Loucy (cell line): ENCODE measurements around the gene SEMA3A.

ENCODE experiments used
- H2AFZ ChIP-seq: fragments of 200-600 bp; sonication (generic); 2 replicates; pipeline ENCODE4 v1.6.0; 2016; ENCODE audit warnings: antibody characterized with exemption, mild to moderate bottlenecking, low read length, moderate library complexity
- H3F3A ChIP-seq: fragments of 200-600 bp; 2 replicates; pipeline ENCODE4 v1.6.0; 2016; ENCODE audit warnings: antibody characterized with exemption, low read depth, mild to moderate bottlenecking
- H3K27me3 ChIP-seq: fragments of 200-600 bp; sonication (generic); 2 replicates; pipeline ENCODE4 v1.6.1; 2014; ENCODE audit warnings: low read length, mild to moderate bottlenecking; ENCODE audit not compliant: insufficient read depth, poor library complexity, severe bottlenecking
- H3K36me3 ChIP-seq: fragments of 200-600 bp; sonication (generic); 2 replicates; pipeline ENCODE4 v1.6.1; 2016; ENCODE audit warnings: low read length; ENCODE audit not compliant: insufficient read depth
- H3K4me1 ChIP-seq: fragments of 200-600 bp; sonication (generic); 2 replicates; pipeline ENCODE4 v1.5.1; 2014; ENCODE audit warnings: low read length, mild to moderate bottlenecking; ENCODE audit not compliant: insufficient read depth, poor library complexity, severe bottlenecking
- H3K4me2 ChIP-seq: fragments of 200-600 bp; sonication (generic); 2 replicates; pipeline ENCODE4 v1.6.0; 2014; ENCODE audit warnings: antibody characterized with exemption, low read length, low read depth, mild to moderate bottlenecking; ENCODE audit not compliant: poor library complexity, severe bottlenecking
- H3K4me3 ChIP-seq: fragments of 200-600 bp; sonication (generic); 2 replicates; pipeline ENCODE4 v1.5.1; 2014; ENCODE audit warnings: low read length, mild to moderate bottlenecking, mixed read lengths; ENCODE audit not compliant: poor library complexity, severe bottlenecking
- H3K79me2 ChIP-seq: fragments of 200-600 bp; sonication (generic); 2 replicates; pipeline ENCODE4 v1.6.1; 2014; ENCODE audit warnings: low read length; ENCODE audit not compliant: insufficient read depth
- H3K9ac ChIP-seq: fragments of 200-600 bp; sonication (generic); 2 replicates; pipeline ENCODE4 v1.6.0; 2014; ENCODE audit warnings: mild to moderate bottlenecking, low read depth, low read length, moderate library complexity; ENCODE audit not compliant: poor library complexity, severe bottlenecking
- H3K9me2 ChIP-seq: fragments of 200-600 bp; sonication (generic); replicated peaks from 2 replicates; pipeline ENCODE4 v1.6.1; 2016; ENCODE audit warnings: low read depth, low read length, mixed read lengths
- H3K9me3 ChIP-seq: fragments of 200-600 bp; sonication (generic); 2 replicates; pipeline ENCODE4 v1.6.1; 2014; ENCODE audit warnings: mild to moderate bottlenecking, antibody characterized with exemption, low read length, low read depth; ENCODE audit not compliant: insufficient read depth
- H4K20me1 ChIP-seq: fragments of 200-600 bp; sonication (generic); 2 replicates; pipeline ENCODE4 v1.6.0; 2014; ENCODE audit warnings: antibody characterized with exemption, low read length, mild to moderate bottlenecking; ENCODE audit not compliant: insufficient read depth, poor library complexity, severe bottlenecking
- EZH2phosphoT487 ChIP-seq: fragments of 200-600 bp; IDR thresholded peaks from 2 replicates; pipeline ENCODE4 v1.6.1; 2018; ENCODE audit warnings: antibody characterized with exemption, mild to moderate bottlenecking, moderate library complexity, borderline replicate concordance
- TF ChIP-seq, protein P1 (sequence below): fragments of 200-600 bp; sonication (generic); conservative IDR thresholded peaks from 2 replicates; pipeline ENCODE4 v1.5.1; 2014; ENCODE audit warnings: mild to moderate bottlenecking, antibody characterized with exemption, low read length

Gene SEMA3A

DNA sequence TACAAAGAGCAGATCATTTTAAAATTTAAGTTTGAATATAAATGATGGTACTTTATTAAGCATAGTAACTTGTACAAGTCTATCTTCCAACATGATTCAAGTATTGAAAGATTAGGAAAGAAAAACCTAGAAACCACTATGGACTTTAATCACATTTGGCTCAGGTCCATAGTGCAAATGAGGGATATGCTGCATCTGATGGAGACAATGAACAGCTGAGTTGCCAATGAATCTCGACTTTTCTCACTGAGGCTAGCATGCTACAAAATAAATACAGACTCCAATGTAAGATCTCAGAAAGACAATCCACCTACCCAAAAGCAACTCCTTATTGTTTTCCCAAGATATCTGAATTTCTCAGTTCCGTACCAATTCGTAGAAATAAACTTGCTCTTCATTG is 89.8 kb downstream of the SEMA3A start:
- Histone ChIP-seq H3K9ac (no peak overlapping the region), H3F3A (no peaks in the 10 kb centered on the region), H3K79me2 (no peaks in the 10 kb centered on the region), H2AFZ (no peak overlapping the region), H4K20me1 (no peaks in the 10 kb centered on the region), H3K36me3 (no peaks in the 10 kb centered on the region), H3K9me2 (no peaks in the 10 kb centered on the region), H3K4me2 (no peak overlapping the region), H3K4me1 (no peaks in the 10 kb centered on the region), H3K4me3 (no peak overlapping the region), H3K9me3 (no peaks in the 10 kb centered on the region), H3K27me3 (no peaks in the 10 kb centered on the region)
- TF ChIP-seq, protein P1, sequence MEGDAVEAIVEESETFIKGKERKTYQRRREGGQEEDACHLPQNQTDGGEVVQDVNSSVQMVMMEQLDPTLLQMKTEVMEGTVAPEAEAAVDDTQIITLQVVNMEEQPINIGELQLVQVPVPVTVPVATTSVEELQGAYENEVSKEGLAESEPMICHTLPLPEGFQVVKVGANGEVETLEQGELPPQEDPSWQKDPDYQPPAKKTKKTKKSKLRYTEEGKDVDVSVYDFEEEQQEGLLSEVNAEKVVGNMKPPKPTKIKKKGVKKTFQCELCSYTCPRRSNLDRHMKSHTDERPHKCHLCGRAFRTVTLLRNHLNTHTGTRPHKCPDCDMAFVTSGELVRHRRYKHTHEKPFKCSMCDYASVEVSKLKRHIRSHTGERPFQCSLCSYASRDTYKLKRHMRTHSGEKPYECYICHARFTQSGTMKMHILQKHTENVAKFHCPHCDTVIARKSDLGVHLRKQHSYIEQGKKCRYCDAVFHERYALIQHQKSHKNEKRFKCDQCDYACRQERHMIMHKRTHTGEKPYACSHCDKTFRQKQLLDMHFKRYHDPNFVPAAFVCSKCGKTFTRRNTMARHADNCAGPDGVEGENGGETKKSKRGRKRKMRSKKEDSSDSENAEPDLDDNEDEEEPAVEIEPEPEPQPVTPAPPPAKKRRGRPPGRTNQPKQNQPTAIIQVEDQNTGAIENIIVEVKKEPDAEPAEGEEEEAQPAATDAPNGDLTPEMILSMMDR = no peak
- no peak for TF ChIP-seq EZH2phosphoT487

DNA sequence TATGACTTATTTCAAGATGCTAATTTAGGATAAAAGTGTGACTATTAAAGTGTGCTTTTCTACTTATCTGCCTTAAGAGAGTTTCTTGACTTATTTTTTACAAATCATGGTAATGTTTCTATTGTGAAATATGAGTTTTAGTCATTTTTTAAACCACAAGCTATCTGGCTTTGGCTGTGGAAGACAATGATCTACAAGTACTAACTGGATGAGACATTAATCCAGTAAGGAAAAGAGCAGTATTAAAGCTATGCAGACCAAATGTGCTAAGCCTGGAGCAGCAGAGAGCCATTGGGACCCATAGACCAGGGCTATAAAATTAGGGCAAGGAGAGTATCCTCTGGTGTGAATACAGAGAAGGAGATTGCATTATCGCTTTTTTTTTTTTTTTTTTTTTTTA is 92.4 kb downstream of the SEMA3A start:
- no peak overlapping the region for H3K4me2 ChIP-seq
- no peaks in the 10 kb centered on the region for H3K9me2 ChIP-seq
- no peaks in the 10 kb centered on the region for H3K36me3 ChIP-seq
- H4K20me1 ChIP-seq = no peaks in the 10 kb centered on the region
- H3K27me3 ChIP-seq = no peaks in the 10 kb centered on the region
- H3K4me1 ChIP-seq = no peaks in the 10 kb centered on the region
- TF ChIP-seq, protein P1 = no peak
- no peak for TF ChIP-seq EZH2phosphoT487
- H3K79me2 ChIP-seq = no peaks in the 10 kb centered on the region
- no peak overlapping the region for H3K9ac ChIP-seq
- no peaks in the 10 kb centered on the region for H3F3A ChIP-seq
- H3K4me3 ChIP-seq = no peak overlapping the region
- H3K9me3 ChIP-seq = no peaks in the 10 kb centered on the region
- no peak overlapping the region for H2AFZ ChIP-seq

DNA sequence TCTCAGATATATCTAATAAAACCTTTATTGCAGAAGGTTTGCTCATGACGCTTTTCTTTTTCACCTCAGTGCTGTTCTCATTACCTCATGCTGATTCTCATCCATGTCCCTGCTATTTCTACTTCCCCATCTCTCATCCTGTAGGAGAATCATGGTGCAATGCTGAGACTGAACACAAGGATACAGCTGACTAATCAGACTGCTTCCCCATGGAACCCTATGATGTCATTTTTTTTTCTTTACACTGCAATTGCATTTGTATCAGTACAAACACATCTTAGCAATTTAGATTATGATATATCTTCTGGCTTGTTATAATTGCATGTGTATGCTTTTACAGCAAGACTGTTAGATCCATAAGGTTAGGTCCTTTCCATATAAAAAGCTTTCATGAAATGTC is 93.7 kb downstream of the SEMA3A start:
- H3F3A ChIP-seq = no peaks in the 10 kb centered on the region
- no peaks in the 10 kb centered on the region for H3K36me3 ChIP-seq
- no peak overlapping the region for H3K4me3 ChIP-seq
- no peaks in the 10 kb centered on the region for H3K27me3 ChIP-seq
- no peaks in the 10 kb centered on the region for H3K79me2 ChIP-seq
- no peaks in the 10 kb centered on the region for H3K9me2 ChIP-seq
- no peaks in the 10 kb centered on the region for H3K4me1 ChIP-seq
- no peaks in the 10 kb centered on the region for H4K20me1 ChIP-seq
- no peak overlapping the region for H2AFZ ChIP-seq
- TF ChIP-seq, protein P1 = no peak
- no peak for TF ChIP-seq EZH2phosphoT487
- no peak overlapping the region for H3K4me2 ChIP-seq
- H3K9ac ChIP-seq = no peak overlapping the region
- H3K9me3 ChIP-seq = no peaks in the 10 kb centered on the region
